Breast epithelium (tissue), 4 donors: Measurements from ENCODE around the gene PRKG1. TPM values are rescaled to one million over a fixed set of nuclear protein-coding genes. Genes with fewer than 3 reads are reported as not detected.

Source experiments
- DNase-seq, 2 donors: peaks; one replicate each; pipeline ENCODE4 v3.0.0-alpha.2; 2019; ENCODE audit warnings: low spot score in 2 of 2
- H3K27ac ChIP-seq, 2 donors: fragments of 200-600 bp; sonication (generic) in 1 of 2; one replicate each; pipeline ENCODE4 v1.5.1; 2016 to 2019; ENCODE audit warnings: mild to moderate bottlenecking in 1 of 2
- H3K27me3 ChIP-seq, 2 donors: fragments of 200-600 bp; sonication (generic) in 1 of 2; one replicate each; pipeline versions ENCODE4 v1.5.1 to v1.6.0; 2017 to 2019; ENCODE audit warnings: control low read depth in 1 of 2, mild to moderate bottlenecking in 1 of 2
- H3K36me3 ChIP-seq: fragments of 200-600 bp; one replicate; pipeline ENCODE4 v1.5.1; 2019
- H3K4me1 ChIP-seq, 2 donors: fragments of 200-600 bp; sonication (generic); one replicate each; pipeline ENCODE4 v1.5.1; 2016 to 2019; ENCODE audit warnings: control low read depth in 1 of 2
- H3K4me3 ChIP-seq, 3 donors: fragments of 200-600 bp; sonication (generic); 1 replicate in 2 of 3; 2 replicates in 1 of 3; pipeline ENCODE4 v1.5.1; 2016 to 2019; ENCODE audit warnings: mild to moderate bottlenecking in 3 of 3, moderate library complexity in 2 of 3
- H3K9me3 ChIP-seq, 2 donors: fragments of 200-600 bp; sonication (generic) in 1 of 2; one replicate each; pipeline ENCODE4 v1.5.1; 2016 to 2019; ENCODE audit warnings: control low read depth in 1 of 2
- POLR2A ChIP-seq: fragments of 450-650 bp; IDR thresholded peaks from one replicate; pipeline ENCODE4 v1.6.1; 2016; ENCODE audit warnings: antibody characterized with exemption, mild to moderate bottlenecking, moderate library complexity
- POLR2AphosphoS5 ChIP-seq, 3 donors: sonication (generic); formaldehyde crosslinking; IDR thresholded peaks; one replicate each; pipeline ENCODE4 v1.6.1; 2017; ENCODE audit warnings: antibody characterized with exemption in 3 of 3
- intact Hi-C: fragments of 100-400 bp; cut with DNase I; formaldehyde crosslinking; loops from one replicate; pipeline ENCODE4 v1.15.1; 2023; ENCODE audit warnings: low total_unique reads
- total RNA-seq, 3 donors: library from RNA; depleted of rRNA; stranded (reverse); fragments of >200 nt; gene quantifications; one replicate each; pipeline ENCODE4 v1.1.0, GENCODE V29; 2016
- TF ChIP-seq, protein P1 (sequence below), 3 donors: fragments of 450-650 bp; IDR thresholded peaks; one replicate each; pipeline ENCODE4 v1.5.1; 2016 to 2017; ENCODE audit warnings: antibody characterized with exemption in 3 of 3, mild to moderate bottlenecking in 3 of 3, moderate library complexity in 3 of 3

The PRKG1 gene
- total RNA-seq, 3 donors from 2014 or later = 10.9 to 36.9 (median 19.7) TPM

DNA sequence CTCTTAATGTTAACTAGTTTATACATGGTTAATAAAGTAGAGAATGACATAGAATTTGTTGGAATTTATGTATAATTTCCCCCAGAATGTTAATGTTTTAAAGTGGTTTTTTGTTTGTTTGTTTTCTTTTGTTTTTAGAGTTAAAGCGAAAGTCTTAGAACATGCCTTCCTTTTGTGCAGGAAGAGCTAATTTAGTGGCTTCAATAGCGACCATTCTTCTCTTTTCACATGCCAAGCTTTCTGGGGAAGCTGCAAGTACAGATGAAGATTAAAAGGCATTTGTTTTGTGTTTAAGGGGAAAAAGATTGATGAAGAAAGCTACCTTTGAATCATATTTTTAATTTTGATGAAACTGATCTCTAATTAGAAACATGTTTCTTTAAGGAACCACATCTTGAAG lies 881.4 kb downstream of the PRKG1 start:
- DNase-seq = no peak
- Histone ChIP-seq H3K4me1 (peaks cover 0 to 6% of the 10 kb centered on the region in 2 donors), H3K4me3 (no peak overlapping the region), H3K36me3 (no peaks in the 10 kb centered on the region), H3K27ac (no peak overlapping the region), H3K27me3 (no peaks in the 10 kb centered on the region), H3K9me3 (no peaks in the 10 kb centered on the region)
- intact Hi-C loops = no loop called here
- TF ChIP-seq, protein P1, sequence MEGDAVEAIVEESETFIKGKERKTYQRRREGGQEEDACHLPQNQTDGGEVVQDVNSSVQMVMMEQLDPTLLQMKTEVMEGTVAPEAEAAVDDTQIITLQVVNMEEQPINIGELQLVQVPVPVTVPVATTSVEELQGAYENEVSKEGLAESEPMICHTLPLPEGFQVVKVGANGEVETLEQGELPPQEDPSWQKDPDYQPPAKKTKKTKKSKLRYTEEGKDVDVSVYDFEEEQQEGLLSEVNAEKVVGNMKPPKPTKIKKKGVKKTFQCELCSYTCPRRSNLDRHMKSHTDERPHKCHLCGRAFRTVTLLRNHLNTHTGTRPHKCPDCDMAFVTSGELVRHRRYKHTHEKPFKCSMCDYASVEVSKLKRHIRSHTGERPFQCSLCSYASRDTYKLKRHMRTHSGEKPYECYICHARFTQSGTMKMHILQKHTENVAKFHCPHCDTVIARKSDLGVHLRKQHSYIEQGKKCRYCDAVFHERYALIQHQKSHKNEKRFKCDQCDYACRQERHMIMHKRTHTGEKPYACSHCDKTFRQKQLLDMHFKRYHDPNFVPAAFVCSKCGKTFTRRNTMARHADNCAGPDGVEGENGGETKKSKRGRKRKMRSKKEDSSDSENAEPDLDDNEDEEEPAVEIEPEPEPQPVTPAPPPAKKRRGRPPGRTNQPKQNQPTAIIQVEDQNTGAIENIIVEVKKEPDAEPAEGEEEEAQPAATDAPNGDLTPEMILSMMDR (IDR thresholded peaks at IDR 0.05) = no peak
- TF ChIP-seq POLR2A (no peak), POLR2AphosphoS5 (IDR thresholded peaks at IDR 0.05) (no peak)

DNA sequence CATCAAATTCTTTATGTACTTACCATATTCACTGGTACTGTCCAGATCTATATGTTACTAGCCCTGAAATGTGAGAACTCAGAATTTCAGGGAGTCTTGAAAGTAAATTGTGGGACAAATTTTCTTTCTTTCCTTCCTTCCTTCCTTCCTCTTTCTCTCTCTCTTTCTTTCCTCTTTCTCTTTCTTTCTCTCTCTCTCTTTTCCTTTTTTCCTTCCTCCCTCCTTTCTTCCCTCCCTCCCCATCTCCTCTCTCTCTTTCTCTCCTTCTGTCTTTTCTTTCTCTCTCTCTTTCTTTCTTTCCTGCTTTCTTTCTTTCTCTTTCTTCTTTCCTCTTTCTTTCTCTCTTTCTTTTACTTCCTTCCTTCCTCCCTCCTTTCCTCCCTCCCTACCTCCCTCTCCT lies 882.5 kb downstream of the PRKG1 start:
- no peak overlapping the region for H3K27ac ChIP-seq
- TF ChIP-seq POLR2AphosphoS5 (IDR thresholded peaks at IDR 0.05) (no peak), POLR2A (no peak)
- TF ChIP-seq, protein P1 (IDR thresholded peaks at IDR 0.05) = no peak

DNA sequence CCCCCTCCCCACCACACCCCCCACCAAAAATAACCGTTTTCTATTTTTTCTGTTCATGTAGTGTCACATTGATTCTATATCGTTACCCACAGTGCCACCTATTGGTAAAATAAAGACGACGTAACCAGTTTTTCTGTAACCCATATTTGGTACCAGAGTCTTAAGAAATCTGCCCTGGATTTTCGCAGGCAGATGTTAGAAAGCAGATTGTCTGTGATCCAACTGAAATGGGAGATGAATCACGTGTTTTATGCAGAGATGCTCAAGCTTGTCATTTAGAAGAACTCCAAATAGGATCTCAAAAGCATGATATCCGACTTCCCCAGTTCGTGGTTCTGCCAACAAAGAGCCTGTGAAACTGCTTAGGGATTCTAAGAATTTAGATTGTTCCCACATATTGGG lies 886.2 kb downstream of the PRKG1 start:
- intact Hi-C loops = no loop called here
- DNase-seq = no peak
- TF ChIP-seq, protein P1 (IDR thresholded peaks at IDR 0.05) = peak; percentile 6 to 51 (median 49)
- TF ChIP-seq POLR2A (no peak), POLR2AphosphoS5 (IDR thresholded peaks at IDR 0.05) (peak in 1 of 3 donors; percentile 21)
- H3K27ac ChIP-seq = no peak overlapping the region
- no peaks in the 10 kb centered on the region for H3K27me3 ChIP-seq
- no peaks in the 10 kb centered on the region for H3K4me1 ChIP-seq
- H3K36me3 ChIP-seq = no peaks in the 10 kb centered on the region
- H3K4me3 ChIP-seq = no peak overlapping the region
- H3K9me3 ChIP-seq = no peaks in the 10 kb centered on the region

More for the DNA sequence above, 882.5 kb downstream of the PRKG1 start:
- no peaks in the 10 kb centered on the region for H3K9me3 ChIP-seq
- H3K4me1 ChIP-seq = no peaks in the 10 kb centered on the region
- no peak for DNase-seq
- no peaks in the 10 kb centered on the region for H3K27me3 ChIP-seq
- H3K36me3 ChIP-seq = no peaks in the 10 kb centered on the region
- intact Hi-C loops = no loop called here
- H3K4me3 ChIP-seq = no peak overlapping the region

DNA sequence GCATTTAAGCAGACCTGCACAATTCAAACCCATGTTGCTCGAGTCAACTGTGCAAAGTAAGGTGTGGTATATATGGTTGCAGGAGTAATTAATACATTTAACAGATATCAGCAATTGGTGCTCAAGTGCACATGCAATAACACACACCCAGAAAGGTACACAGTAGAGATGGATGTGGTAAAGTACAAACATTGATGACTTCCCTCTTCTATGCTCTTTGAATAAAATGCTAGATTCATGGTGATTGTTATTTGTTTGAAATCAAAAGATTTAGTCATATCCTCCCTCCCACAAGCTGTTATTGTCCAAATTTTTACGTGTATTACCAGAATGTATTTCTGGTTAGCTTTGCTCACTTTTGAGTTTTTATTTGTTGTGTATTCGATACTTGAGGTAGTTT lies 887.1 kb downstream of the PRKG1 start:
- TF ChIP-seq, protein P1 (IDR thresholded peaks at IDR 0.05) = no peak
- TF ChIP-seq POLR2AphosphoS5 (IDR thresholded peaks at IDR 0.05) = no peak
- no peak for TF ChIP-seq POLR2A
- H3K4me3 ChIP-seq = no peak overlapping the region
- H3K27me3 ChIP-seq = no peaks in the 10 kb centered on the region
- no peaks in the 10 kb centered on the region for H3K9me3 ChIP-seq
- H3K4me1 ChIP-seq = no peaks in the 10 kb centered on the region
- no peaks in the 10 kb centered on the region for H3K36me3 ChIP-seq
- no peak overlapping the region for H3K27ac ChIP-seq
- intact Hi-C loops = no loop called here
- no peak for DNase-seq

DNA sequence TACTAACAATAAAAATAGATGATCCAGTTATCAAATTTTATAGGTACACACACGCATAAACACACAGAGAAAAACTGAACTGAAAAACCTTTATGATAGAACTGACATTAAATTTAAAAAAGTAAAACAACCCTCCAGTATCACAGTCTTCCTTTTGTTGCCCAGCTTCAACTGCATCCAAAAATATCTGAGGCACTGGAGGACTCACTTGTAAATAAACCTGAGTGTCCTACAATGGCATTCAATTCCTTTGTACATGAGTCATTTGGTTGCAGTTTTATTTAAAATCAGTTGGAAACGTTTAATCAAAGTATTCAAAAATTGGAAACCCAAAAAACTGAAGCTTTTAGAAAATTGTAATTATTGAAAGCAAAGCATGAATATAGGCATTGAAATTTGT lies 890.3 kb downstream of the PRKG1 start:
- DNase-seq = no peak
- intact Hi-C loops = no loop called here
- no peak overlapping the region for H3K4me3 ChIP-seq
- TF ChIP-seq, protein P1 (IDR thresholded peaks at IDR 0.05) = no peak
- TF ChIP-seq POLR2A (no peak), POLR2AphosphoS5 (IDR thresholded peaks at IDR 0.05) (no peak)
- no peaks in the 10 kb centered on the region for H3K4me1 ChIP-seq
- no peaks in the 10 kb centered on the region for H3K9me3 ChIP-seq
- no peaks in the 10 kb centered on the region for H3K27me3 ChIP-seq
- H3K27ac ChIP-seq = no peak overlapping the region
- no peaks in the 10 kb centered on the region for H3K36me3 ChIP-seq
